Measurements from ENCODE around the gene SNX9.
"Not testable (repeated sequence)": the region's sequence is repeated elsewhere in the genome, so short reads cannot be mapped to it uniquely, and the experiment has no call there.

The SNX9 gene

GRCh38 chr6:157841211-157841840 lies 18.3 kb downstream of the SNX9 start:
- Histone ChIP-seq H3K79me2 (peaks cover 19% of the 10 kb centered on the region), H3K9me3 (ENCODE audit: control insufficient read depth, low read length) (no peaks in the 10 kb centered on the region), H2AFZ (no peak overlapping the region), H3K27ac (no peak overlapping the region), H3K4me2 (ENCODE audit: low read length) (no peak overlapping the region), H3K9ac (no peak overlapping the region), H3K4me3 (ENCODE audit: low read depth, low read length) (no peak overlapping the region), H3K27me3 (ENCODE audit: control insufficient read depth, insufficient read depth, low read length) (no peaks in the 10 kb centered on the region), H3K36me3 (ENCODE audit: control insufficient read depth, insufficient read depth, low read length) (no peaks in the 10 kb centered on the region), H3K4me1 (peaks cover 8% of the 10 kb centered on the region)
- TF ChIP-seq CTCF (IDR thresholded peaks at IDR 0.05): no peak

- no peak overlapping the region for H2AFZ ChIP-seq
- H3K9me3 ChIP-seq (ENCODE audit: control insufficient read depth, low read length): no peaks in the 10 kb centered on the region
- H3K36me3 ChIP-seq (ENCODE audit: control insufficient read depth, insufficient read depth, low read length): no peaks in the 10 kb centered on the region
- peaks cover 8% of the 10 kb centered on the region for H3K4me1 ChIP-seq
- no peak overlapping the region for H3K4me3 ChIP-seq (ENCODE audit: low read depth, low read length)
- H3K79me2 ChIP-seq: peaks cover 13% of the 10 kb centered on the region
- TF ChIP-seq CTCF (IDR thresholded peaks at IDR 0.05): no peak
- H3K27me3 ChIP-seq (ENCODE audit: control insufficient read depth, insufficient read depth, low read length): no peaks in the 10 kb centered on the region
- no peak overlapping the region for H3K4me2 ChIP-seq (ENCODE audit: low read length)
- H3K27ac ChIP-seq: no peak overlapping the region
- no peak overlapping the region for H3K9ac ChIP-seq
Measured at GRCh38 chr6:157842212-157842611, 19.2 kb downstream of the SNX9 start.

- H3K27me3 ChIP-seq (ENCODE audit: control insufficient read depth, insufficient read depth, low read length); H3K79me2 ChIP-seq; H3K27ac ChIP-seq; H3K9me3 ChIP-seq (ENCODE audit: control insufficient read depth, low read length); H3K4me2 ChIP-seq (ENCODE audit: low read length); H3K36me3 ChIP-seq (ENCODE audit: control insufficient read depth, insufficient read depth, low read length); H3K4me1 ChIP-seq; H3K9ac ChIP-seq; H3K4me3 ChIP-seq (ENCODE audit: low read depth, low read length); H2AFZ ChIP-seq: not testable (repeated sequence)
Measured at GRCh38 chr6:157844196-157844595, 21.1 kb downstream of the SNX9 start.

GRCh38 chr6:157845493-157846259 lies 22.6 kb downstream of the SNX9 start:
- H3K4me1 ChIP-seq: peaks cover 8% of the 10 kb centered on the region
- no peak overlapping the region for H3K4me3 ChIP-seq (ENCODE audit: low read depth, low read length)
- H2AFZ ChIP-seq: no peak overlapping the region
- H3K9me3 ChIP-seq (ENCODE audit: control insufficient read depth, low read length): no peaks in the 10 kb centered on the region
- H3K4me2 ChIP-seq (ENCODE audit: low read length): no peak overlapping the region
- H3K27ac ChIP-seq: no peak overlapping the region
- H3K27me3 ChIP-seq (ENCODE audit: control insufficient read depth, insufficient read depth, low read length): no peaks in the 10 kb centered on the region
- TF ChIP-seq CTCF (IDR thresholded peaks at IDR 0.05): no peak
- H3K36me3 ChIP-seq (ENCODE audit: control insufficient read depth, insufficient read depth, low read length): no peaks in the 10 kb centered on the region
- peaks cover 5% of the 10 kb centered on the region for H3K79me2 ChIP-seq
- H3K9ac ChIP-seq: no peak overlapping the region

- Histone ChIP-seq H3K36me3 (ENCODE audit: control insufficient read depth, insufficient read depth, low read length) (no peaks in the 10 kb centered on the region), H3K79me2 (peaks cover 20% of the 10 kb centered on the region), H3K4me2 (ENCODE audit: low read length) (no peak overlapping the region), H3K4me3 (ENCODE audit: low read depth, low read length) (no peak overlapping the region), H3K9ac (no peak overlapping the region), H3K27me3 (ENCODE audit: control insufficient read depth, insufficient read depth, low read length) (no peaks in the 10 kb centered on the region), H3K4me1 (no peaks in the 10 kb centered on the region), H3K27ac (no peak overlapping the region), H2AFZ (no peak overlapping the region), H3K9me3 (ENCODE audit: control insufficient read depth, low read length) (no peaks in the 10 kb centered on the region)
- no peak for TF ChIP-seq CTCF (IDR thresholded peaks at IDR 0.05)
Measured at GRCh38 chr6:157847846-157848245, 24.8 kb downstream of the SNX9 start.
